ENCODE results near the gene CCDC43.

CCDC43 gene

GRCh38 chr17:44630703-44631102 lies 58.9 kb downstream of the CCDC43 start:
- in situ Hi-C loops (cut with HindIII; ENCODE audit: low sequenced_read_pairs), result loop anchor here (5.0 to 25.0 kb wide), 3 partner anchors 48 to 268 kb away; partner anchors contain the start of gene FAM171A2
- no peak for TF ChIP-seq CTCF (IDR thresholded peaks at IDR 0.05; ENCODE audit: low read depth, low read length, missing control alignments)
- no peak for DNase-seq (ENCODE audit: low read depth)
- H3K4me3 ChIP-seq (ENCODE audit: low read depth, low read length), result no peak overlapping the region

GRCh38 chr17:44629314-44629713 lies 60.3 kb downstream of the CCDC43 start:
- H3K4me3 ChIP-seq (ENCODE audit: low read depth, low read length), result no peak overlapping the region
- no peak for DNase-seq (ENCODE audit: low read depth)
- no peak for TF ChIP-seq CTCF (IDR thresholded peaks at IDR 0.05; ENCODE audit: low read depth, low read length, missing control alignments)
- in situ Hi-C loops (cut with HindIII; ENCODE audit: low sequenced_read_pairs), result loop anchor here (25.0 kb wide), 1 partner anchor 267 kb away; the partner anchor contains the start of gene FAM171A2

GRCh38 chr17:44628243-44629188 lies 61.1 kb downstream of the CCDC43 start:
- DNase-seq (ENCODE audit: low read depth), result no peak
- no peak overlapping the region for H3K4me3 ChIP-seq (ENCODE audit: low read depth, low read length)
- TF ChIP-seq CTCF (IDR thresholded peaks at IDR 0.05; ENCODE audit: low read depth, low read length, missing control alignments), result no peak
- in situ Hi-C loops (cut with HindIII; ENCODE audit: low sequenced_read_pairs), result loop anchor here (25.0 kb wide), 1 partner anchor 266 kb away; the partner anchor contains the start of gene FAM171A2

- in situ Hi-C loops (cut with HindIII; ENCODE audit: low sequenced_read_pairs), result loop anchor here (25.0 kb wide), 1 partner anchor 265 kb away; the partner anchor contains the start of gene FAM171A2
- no peak for TF ChIP-seq CTCF (IDR thresholded peaks at IDR 0.05; ENCODE audit: low read depth, low read length, missing control alignments)
- no peak overlapping the region for H3K4me3 ChIP-seq (ENCODE audit: low read depth, low read length)
- no peak for DNase-seq (ENCODE audit: low read depth)
Observed at GRCh38 chr17:44627513-44628242, 61.9 kb downstream of the CCDC43 start.

Data from astrocyte of the cerebellum (primary cell).